ENCODE results near the gene PPARG.

The PPARG gene

GRCh38 chr3:12463686-12464085 is 174.8 kb downstream of the PPARG start:
- H3K4me2 ChIP-seq (ENCODE audit: low read length): no peak overlapping the region
- no peak overlapping the region for H3K27ac ChIP-seq (ENCODE audit: low read depth, low read length)
- no peaks in the 10 kb centered on the region; the same call in 1 of the 2 replicates for H3K27me3 ChIP-seq (ENCODE audit: control insufficient read depth, low read length)
- no peaks in the 10 kb centered on the region for H3K36me3 ChIP-seq (ENCODE audit: control insufficient read depth, low read length)
- H4K20me1 ChIP-seq (ENCODE audit: control insufficient read depth, insufficient read depth, low read depth, low read length): no peaks in the 10 kb centered on the region
- H3K9me3 ChIP-seq (ENCODE audit: control insufficient read depth, insufficient read depth, low read length): no peaks in the 10 kb centered on the region
- H3F3A ChIP-seq (ENCODE audit: control insufficient read depth, insufficient read depth): no peaks in the 10 kb centered on the region
- no peaks in the 10 kb centered on the region for H3K9me2 ChIP-seq (replicated peaks; ENCODE audit: control insufficient read depth, low read length)
- H3K4me3 ChIP-seq (ENCODE audit: low read length): no peak overlapping the region
- TF ChIP-seq, protein P1, sequence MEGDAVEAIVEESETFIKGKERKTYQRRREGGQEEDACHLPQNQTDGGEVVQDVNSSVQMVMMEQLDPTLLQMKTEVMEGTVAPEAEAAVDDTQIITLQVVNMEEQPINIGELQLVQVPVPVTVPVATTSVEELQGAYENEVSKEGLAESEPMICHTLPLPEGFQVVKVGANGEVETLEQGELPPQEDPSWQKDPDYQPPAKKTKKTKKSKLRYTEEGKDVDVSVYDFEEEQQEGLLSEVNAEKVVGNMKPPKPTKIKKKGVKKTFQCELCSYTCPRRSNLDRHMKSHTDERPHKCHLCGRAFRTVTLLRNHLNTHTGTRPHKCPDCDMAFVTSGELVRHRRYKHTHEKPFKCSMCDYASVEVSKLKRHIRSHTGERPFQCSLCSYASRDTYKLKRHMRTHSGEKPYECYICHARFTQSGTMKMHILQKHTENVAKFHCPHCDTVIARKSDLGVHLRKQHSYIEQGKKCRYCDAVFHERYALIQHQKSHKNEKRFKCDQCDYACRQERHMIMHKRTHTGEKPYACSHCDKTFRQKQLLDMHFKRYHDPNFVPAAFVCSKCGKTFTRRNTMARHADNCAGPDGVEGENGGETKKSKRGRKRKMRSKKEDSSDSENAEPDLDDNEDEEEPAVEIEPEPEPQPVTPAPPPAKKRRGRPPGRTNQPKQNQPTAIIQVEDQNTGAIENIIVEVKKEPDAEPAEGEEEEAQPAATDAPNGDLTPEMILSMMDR (IDR thresholded peaks at IDR 0.05; ENCODE audit: low read depth, low read length, poor library complexity, severe bottlenecking): no peak
- TF ChIP-seq EZH2phosphoT487 (IDR thresholded peaks at IDR 0.05; ENCODE audit: borderline replicate concordance, low read length): no peak
- H3K4me1 ChIP-seq (ENCODE audit: control insufficient read depth, low read length): no peaks in the 10 kb centered on the region
- H3K79me2 ChIP-seq (ENCODE audit: control insufficient read depth, low read length): no peaks in the 10 kb centered on the region

- no peak overlapping the region for H3K27ac ChIP-seq (ENCODE audit: low read depth, low read length)
- no peaks in the 10 kb centered on the region for H4K20me1 ChIP-seq (ENCODE audit: control insufficient read depth, insufficient read depth, low read depth, low read length)
- no peaks in the 10 kb centered on the region for H3K9me3 ChIP-seq (ENCODE audit: control insufficient read depth, insufficient read depth, low read length)
- TF ChIP-seq, protein P1 (IDR thresholded peaks at IDR 0.05; ENCODE audit: low read depth, low read length, poor library complexity, severe bottlenecking): no peak
- no peak for TF ChIP-seq EZH2phosphoT487 (IDR thresholded peaks at IDR 0.05; ENCODE audit: borderline replicate concordance, low read length)
- no peaks in the 10 kb centered on the region for H3K36me3 ChIP-seq (ENCODE audit: control insufficient read depth, low read length)
- no peaks in the 10 kb centered on the region for H3K9me2 ChIP-seq (replicated peaks; ENCODE audit: control insufficient read depth, low read length)
- no peaks in the 10 kb centered on the region; the same call in 1 of the 2 replicates for H3K27me3 ChIP-seq (ENCODE audit: control insufficient read depth, low read length)
- H3F3A ChIP-seq (ENCODE audit: control insufficient read depth, insufficient read depth): no peaks in the 10 kb centered on the region
- H3K4me2 ChIP-seq (ENCODE audit: low read length): no peak overlapping the region
- no peaks in the 10 kb centered on the region for H3K4me1 ChIP-seq (ENCODE audit: control insufficient read depth, low read length)
- no peaks in the 10 kb centered on the region for H3K79me2 ChIP-seq (ENCODE audit: control insufficient read depth, low read length)
- H3K4me3 ChIP-seq (ENCODE audit: low read length): no peak overlapping the region
Observed at GRCh38 chr3:12464181-12464580, 175.3 kb downstream of the PPARG start.

GRCh38 chr3:12465151-12465835 is 176.4 kb downstream of the PPARG start:
- no peak overlapping the region for H3K4me2 ChIP-seq (ENCODE audit: low read length)

More at GRCh38 chr3:12465151-12465835, 176.4 kb downstream of the PPARG start:
- Histone ChIP-seq H3K4me3 (ENCODE audit: low read length) (no peak overlapping the region), H3K9me2 (replicated peaks; ENCODE audit: control insufficient read depth, low read length) (no peaks in the 10 kb centered on the region), H3K79me2 (ENCODE audit: control insufficient read depth, low read length) (no peaks in the 10 kb centered on the region), H3K9me3 (ENCODE audit: control insufficient read depth, insufficient read depth, low read length) (no peaks in the 10 kb centered on the region), H3F3A (ENCODE audit: control insufficient read depth, insufficient read depth) (no peaks in the 10 kb centered on the region), H3K4me1 (ENCODE audit: control insufficient read depth, low read length) (no peaks in the 10 kb centered on the region), H3K27ac (ENCODE audit: low read depth, low read length) (no peak overlapping the region), H4K20me1 (ENCODE audit: control insufficient read depth, insufficient read depth, low read depth, low read length) (no peaks in the 10 kb centered on the region), H3K27me3 (ENCODE audit: control insufficient read depth, low read length) (no peaks in the 10 kb centered on the region; the same call in 1 of the 2 replicates), H3K36me3 (ENCODE audit: control insufficient read depth, low read length) (no peaks in the 10 kb centered on the region)
- no peak for TF ChIP-seq EZH2phosphoT487 (IDR thresholded peaks at IDR 0.05; ENCODE audit: borderline replicate concordance, low read length)
- TF ChIP-seq, protein P1 (IDR thresholded peaks at IDR 0.05; ENCODE audit: low read depth, low read length, poor library complexity, severe bottlenecking): no peak

All from DOHH2 (cell line).